ENCODE data around the gene WDR33. TPM values are rescaled to one million over a fixed set of nuclear protein-coding genes. Genes with fewer than 3 reads are reported as not detected.

Gene WDR33
- total RNA-seq, 1 donor from 2014 or later, result 28.8 TPM

GRCh38 chr2:127674241-127675209 lies 136.4 kb downstream of the WDR33 start:
- DNase-seq (ENCODE audit: low read depth), result peak; percentile 47

DNA sequence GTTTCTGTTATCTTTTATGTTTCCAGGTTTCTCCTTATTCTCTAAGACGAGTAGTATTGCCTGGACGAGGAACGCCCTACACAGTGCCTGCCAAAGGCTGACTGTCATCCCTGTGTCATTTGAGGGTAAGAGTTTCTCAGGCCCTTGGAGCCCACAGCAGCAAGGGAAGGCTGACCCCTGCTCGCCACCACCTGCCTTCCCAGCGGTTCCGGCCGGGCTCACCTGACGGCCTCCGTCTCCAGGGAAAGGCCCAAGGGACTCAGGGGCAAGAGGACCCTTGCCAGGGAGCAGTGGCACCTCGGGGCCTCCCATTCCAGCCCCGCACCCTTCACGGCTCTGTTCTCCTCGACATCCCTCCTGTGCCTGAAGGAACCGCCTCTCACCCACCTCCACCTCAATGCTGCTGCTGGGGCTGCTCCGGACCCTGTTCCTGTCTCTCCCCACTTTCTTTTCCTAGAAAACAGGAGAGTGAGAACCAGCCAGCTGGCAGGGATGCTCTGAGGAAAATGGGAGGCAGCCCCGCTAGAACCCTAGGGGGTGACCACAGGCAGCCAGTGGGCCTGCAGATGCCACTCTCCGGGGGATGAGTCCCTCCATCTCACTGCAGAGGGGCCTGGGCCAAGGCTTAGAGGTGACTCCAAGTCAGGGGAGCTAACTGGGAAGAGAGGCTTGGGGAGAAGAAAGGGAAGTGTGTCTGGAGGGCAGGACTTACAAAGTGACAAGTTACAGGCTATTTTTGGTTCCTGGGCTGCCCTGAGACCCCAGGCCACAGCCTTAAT lies 137.5 kb downstream of the WDR33 start:
- no peak for DNase-seq (ENCODE audit: low read depth)

- no peak for DNase-seq (ENCODE audit: low read depth)
Observed at GRCh38 chr2:127672341-127673224, 138.4 kb downstream of the WDR33 start.

DNA sequence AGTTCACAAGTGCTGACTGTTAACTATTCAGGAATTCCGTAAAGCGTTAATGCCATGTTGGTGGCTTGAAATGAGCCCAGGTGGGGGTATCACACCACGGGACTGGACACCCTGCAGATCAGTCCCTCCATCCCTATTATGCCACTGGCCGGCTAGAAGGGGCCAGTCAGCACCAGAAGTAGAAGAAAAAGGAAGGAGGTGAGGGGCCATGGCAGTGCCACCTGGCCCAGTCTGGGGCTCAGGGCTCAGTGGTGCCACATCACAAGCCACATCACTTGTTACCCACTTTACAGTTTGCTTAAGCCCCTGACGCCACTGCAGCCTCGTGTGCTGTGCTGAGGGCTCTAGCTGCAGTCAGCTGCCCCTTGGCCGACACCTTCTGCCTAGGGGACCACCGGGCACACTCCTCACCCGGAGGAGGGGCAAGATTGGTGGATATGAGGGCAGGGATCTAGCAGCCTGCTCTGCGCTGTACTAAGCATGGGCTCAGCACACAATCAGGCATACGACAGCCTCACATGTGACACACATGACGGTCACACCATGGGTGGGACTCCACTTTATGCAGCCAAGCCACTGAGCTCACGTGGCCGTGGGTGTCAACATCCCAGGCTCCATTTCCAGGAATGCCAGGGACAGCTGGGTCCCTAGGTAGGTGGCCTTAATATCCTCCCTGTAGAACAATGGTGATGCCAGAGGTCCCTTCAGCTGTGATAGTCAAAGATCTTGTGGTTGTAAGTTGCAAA lies 139.2 kb downstream of the WDR33 start:
- peak; percentile 43 for DNase-seq (ENCODE audit: low read depth)

DNA sequence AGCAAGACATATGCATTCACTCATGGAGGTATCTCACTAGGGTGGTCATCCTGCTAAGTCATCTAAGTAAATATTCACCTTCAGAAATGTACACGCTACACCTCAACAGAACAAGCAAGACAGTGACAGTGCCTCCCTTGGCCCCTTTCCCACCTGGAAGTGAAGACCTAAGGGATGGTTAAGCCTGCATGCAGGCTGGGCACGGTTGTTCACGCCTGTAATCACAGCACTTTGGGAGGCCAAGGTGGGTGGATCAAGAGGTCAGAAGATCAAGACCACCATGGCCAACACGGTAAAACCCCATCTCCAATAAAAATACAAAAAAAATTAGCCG lies 140.0 kb downstream of the WDR33 start:
- no peak for DNase-seq (ENCODE audit: low read depth)

DNA sequence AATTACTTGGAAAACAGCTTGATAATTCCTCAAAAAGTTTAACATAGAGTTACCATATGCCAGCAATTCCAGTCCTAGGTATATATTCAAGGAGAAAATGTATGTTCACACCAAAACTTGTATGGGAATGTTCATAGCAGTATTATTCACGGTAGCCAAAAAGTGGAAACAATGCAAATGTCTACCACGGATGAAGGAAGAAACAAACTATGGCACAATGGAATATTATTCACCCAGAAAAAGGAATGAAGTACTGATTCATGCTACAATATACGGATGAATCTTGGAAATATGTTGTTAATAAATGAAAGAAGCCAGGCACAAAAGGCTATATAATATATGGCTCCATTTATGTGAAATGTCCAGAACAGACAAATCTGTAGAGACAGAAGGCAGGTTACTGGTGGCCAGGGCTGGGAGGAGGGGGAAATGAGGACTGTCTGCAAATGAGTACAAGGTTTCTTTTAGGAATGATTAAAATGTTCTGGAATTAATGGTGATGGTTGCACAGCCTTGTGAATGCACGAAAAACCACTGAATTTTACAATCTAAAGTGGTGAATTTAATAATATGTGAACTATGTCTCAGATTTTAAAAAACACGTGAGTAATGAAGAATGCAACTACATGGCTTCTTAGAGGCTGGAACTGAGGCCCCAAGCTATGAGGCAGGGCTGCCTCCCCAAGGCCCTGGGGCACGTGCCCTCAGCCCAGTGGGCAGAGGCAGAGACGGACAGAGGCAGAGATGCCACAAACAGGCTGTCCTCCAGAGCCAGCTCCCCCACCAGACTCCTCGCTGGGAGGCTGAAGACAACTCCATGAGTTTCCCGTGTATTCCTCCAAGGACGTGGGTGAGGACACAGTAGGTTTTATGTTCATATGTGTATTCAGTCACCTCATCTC lies 140.7 kb downstream of the WDR33 start:
- DNase-seq (ENCODE audit: low read depth), result no peak

DNA sequence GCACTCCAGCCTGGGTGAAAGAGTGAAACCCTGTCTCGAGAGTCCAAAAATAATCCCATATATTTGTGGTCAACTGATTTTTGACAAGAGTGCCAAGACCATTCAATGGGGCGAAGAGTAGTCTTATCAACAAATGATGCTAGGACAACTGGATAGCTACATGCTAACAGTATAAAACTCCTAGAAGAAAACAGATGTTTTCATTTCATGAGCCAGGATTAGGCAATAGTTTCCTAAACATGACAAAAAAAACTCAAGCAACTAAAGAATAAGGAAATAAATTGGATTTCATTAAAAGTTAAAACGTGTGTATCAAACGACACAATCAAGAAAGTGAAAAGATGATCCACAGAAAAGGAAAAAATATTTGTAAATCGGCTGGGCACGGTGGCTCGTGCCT lies 141.9 kb downstream of the WDR33 start:
- DNase-seq (ENCODE audit: low read depth), result no peak

GRCh38 chr2:127665267-127665893 lies 145.6 kb downstream of the WDR33 start:
- no peak for DNase-seq (ENCODE audit: low read depth)

DNA sequence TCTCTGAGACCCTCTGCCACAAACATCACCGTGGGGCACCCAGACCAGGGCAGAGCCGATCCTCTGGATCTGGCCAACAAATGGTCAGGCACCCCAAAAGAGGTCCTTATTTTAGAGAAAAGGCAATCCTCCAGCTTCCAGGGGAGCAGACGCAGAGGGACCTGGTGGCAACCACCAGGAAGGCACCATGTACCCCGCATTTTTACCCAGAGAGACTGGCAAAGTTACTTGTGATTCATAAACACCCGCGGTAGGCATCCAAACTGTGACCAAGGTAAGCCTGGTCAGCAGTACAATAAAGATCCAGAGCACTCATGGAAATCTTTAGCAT lies 146.1 kb downstream of the WDR33 start:
- no peak for DNase-seq (ENCODE audit: low read depth)

- DNase-seq (ENCODE audit: low read depth), result no peak
Observed at GRCh38 chr2:127664065-127664894, 146.7 kb downstream of the WDR33 start.

- DNase-seq (ENCODE audit: low read depth), result no peak
Observed at GRCh38 chr2:127663566-127664064, 147.4 kb downstream of the WDR33 start.

DNA sequence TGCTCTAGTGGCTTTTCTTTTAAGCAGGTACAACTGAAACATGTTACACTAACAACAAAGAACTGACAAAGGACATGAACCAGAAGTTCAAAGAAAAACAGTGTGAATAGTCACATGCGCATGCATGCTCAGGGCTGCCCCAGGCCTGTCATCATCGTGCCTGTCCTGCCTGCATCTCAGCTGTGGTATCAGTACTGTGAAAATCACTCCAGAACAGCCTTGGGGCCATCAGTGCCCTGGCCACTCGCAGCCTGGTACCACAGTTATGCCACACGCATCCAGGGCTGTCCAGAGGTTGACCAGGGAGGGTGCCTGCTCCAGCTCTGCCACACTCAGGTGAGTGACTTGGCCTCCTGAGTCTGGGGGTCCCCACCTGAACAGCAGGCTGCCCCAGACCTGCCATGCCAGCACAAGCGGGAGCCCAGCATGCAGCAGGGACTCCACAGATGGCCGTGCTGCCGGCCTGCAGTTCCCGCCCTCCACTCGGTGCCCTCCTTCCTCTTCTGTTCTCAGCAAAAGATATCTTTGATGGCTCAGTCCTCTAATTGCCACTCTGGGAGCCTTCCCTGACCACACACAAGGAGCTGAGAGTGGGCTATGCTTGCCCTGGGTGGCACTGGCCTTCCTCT lies 147.9 kb downstream of the WDR33 start:
- no peak for DNase-seq (ENCODE audit: low read depth)

DNA sequence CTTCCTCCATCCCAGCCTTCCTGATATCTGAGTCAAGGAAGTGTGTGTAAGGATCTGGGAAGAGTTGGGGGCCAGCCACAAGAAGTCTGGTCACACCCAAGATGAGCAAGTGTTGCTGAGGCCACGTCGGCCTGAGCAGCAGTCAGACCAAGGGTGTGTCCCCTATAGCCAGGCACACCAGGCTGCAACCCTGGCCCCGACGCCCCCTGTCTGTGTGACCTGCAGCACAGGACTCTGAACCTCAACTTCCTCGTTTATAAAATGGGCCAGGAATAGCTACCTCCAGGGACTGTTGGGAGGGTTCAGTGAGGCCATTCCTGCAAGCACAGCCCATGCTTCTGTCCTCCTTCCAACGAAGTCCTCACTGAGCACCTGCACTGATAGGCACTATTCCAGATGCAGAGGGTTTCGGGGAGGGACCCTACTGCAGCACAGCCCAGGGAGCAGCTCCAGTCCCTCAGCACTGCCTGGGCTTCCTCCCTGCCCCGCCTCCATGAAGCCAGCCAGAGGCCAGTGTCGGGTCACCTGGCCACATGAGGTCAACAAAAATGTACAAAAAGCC lies 148.9 kb downstream of the WDR33 start:
- peak; percentile 41 for DNase-seq (ENCODE audit: low read depth)

- peak; percentile 52 for DNase-seq (ENCODE audit: low read depth)
Observed at GRCh38 chr2:127661072-127661649, 149.8 kb downstream of the WDR33 start.

- no peak for DNase-seq (ENCODE audit: low read depth)
Observed at GRCh38 chr2:127660291-127660578, 150.7 kb downstream of the WDR33 start.

GRCh38 chr2:127659408-127660290 lies 151.3 kb downstream of the WDR33 start:
- DNase-seq (ENCODE audit: low read depth), result no peak

All from myocyte (in vitro differentiated cells).